RCC 7860 (cell line): Measurements from ENCODE around the gene SLC6A1.

ENCODE experiments used
- DNase-seq: peaks from one replicate; pipeline ENCODE4 v3.0.0-alpha.2; 2015; ENCODE audit warnings: low spot score
- FAIRE-seq: peaks from 2 replicates; lab custom pipeline; 2012; peaks lifted over from hg19 to GRCh38; lab: Jason Lieb, UNC

SLC6A1 gene

DNA sequence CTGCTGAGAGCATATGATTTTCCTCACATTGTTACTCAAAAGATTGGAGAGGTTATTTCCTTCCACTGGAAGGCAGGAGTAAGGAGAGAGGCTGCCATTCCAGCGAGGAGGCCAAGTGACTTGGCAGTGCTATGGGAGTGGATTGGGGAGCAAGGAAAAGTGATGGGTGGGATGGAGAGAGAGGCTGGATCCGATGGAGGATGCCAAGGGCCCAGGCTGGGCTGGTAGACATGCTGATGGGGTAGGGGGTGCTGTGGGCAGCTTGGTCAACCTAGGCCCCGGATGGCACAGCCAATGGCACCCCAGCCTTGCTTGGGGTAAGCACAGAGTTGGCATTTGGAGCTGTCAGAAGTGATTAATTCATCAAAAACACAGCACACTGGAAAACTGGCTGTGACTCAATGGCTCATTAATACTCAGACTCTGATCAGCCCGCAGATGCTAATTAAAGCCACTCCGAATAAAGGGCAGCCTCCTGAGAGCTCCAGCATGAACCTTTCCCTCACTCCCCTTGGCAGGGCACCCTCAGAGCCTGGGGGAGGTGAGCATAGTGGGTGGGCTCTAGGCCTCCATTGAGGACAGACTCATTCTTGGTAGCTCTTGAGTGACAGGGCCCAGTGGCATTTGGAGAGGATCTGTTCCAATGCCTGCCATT lies 22.1 kb upstream of the SLC6A1 start:
- FAIRE-seq: no peak
- DNase-seq: no peak

DNA sequence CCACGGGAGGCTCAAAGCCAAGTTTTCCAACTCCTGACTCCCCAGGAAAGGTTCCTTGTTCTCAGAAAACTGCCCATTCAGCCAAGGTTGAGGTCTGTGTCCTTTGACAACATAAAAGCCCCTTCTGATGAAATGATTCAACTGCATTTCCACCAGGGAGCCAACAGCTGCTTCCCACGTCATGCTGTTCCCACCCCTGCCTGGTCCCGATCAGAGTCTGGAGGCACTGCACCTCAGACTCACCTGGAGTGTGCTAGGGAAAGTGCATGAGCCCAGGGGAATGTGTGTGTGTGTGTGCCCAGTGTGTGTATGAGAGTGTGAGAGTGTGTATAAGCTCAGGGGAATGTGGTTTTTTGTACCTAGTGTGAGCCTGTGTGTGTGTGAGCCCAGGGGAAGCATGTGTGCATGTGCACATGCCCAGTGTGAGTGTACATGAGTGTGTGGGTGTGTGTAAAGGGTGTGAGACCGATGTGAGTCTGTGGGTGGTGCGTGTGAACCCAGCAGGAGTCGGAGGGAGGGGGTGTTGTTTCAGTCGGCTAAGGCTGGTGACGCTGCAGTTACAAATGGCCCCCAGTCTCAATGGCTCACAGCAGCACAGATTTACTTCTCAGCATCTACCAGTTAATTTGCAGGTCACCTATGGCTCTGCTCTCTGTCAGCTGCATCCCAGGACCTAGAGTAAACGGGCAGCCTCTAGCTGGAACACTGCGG lies 20.3 kb upstream of the SLC6A1 start:
- no peak for FAIRE-seq

DNA sequence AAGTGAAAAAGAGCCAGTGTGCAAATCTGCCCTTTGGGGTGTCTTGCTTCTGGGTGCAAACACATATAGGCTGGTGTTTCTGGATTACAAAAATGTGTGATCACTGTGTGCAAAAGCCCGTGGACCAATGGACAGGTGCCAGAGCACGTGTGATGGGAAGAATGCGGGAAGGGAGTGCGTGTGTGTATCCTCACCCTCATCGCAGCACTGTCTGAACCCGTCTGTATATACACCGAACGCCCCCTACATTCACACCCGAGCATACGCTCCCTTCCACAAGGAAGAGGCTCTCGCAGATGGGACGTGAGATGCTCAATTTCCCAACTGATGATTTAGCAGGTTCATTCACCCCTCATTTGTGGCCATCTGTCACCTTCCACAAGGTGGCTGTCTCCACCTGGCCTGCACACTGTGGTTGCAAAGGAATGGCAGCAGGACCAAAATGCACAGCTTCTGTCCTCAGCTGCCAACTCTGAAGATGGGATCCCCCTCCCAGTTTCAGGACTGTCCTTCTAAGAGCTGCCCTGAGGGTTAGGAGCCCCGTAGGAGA lies 19.4 kb upstream of the SLC6A1 start:
- no peak for FAIRE-seq
- no peak for DNase-seq

More for the DNA sequence above, 20.3 kb upstream of the SLC6A1 start:
- DNase-seq: no peak

DNA sequence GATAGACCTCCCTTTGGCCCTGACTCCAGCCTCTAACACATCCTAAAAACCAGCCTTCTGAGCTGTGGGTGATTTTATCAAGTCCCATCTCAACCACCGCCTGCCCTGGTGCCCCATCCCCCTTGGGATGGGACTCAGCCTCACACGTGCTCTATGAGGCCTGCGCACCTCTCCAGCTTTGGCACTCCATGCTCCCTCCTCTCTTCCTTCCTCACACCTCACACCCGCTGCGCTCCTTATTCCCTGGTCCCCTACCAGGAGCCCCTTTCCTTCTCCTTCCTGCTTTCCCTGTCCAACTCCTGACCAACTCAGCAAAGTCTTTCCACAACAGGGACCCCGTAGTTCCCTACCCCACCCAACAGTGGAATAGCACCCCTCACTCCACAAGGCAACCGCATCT lies 18.4 kb upstream of the SLC6A1 start:
- FAIRE-seq (no peak), DNase-seq (no peak)

DNA sequence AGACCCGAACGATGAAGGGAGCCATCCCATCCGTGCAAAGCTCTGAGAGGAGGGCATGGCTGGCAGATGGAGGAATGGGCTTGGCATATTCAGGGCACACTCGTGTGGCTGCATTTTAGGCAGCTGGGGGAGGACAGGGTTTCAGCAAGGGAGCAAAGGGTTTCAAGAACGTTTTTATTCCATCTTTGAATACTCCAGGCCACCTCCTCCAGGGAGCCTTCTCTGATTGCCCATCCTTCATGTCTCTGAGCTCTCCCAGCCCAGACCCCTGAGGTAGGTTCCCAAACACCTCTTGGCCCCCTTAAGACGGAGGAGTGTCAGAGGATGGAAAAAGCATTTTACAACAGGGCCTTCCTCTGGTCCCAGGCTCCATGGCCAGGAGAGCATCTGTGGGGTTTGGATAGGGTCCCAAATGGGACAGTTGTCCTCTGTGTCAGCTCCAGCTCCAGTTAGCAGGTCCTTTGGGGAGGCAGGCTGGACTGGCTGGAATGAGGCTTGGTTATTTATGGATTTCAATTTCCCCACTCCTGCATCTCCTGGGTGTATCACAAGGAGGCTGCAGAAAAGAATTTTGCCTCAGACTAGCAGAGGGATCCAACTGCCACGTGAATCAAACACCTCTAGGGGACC lies 17.7 kb upstream of the SLC6A1 start:
- DNase-seq (no peak), FAIRE-seq (no peak)

DNA sequence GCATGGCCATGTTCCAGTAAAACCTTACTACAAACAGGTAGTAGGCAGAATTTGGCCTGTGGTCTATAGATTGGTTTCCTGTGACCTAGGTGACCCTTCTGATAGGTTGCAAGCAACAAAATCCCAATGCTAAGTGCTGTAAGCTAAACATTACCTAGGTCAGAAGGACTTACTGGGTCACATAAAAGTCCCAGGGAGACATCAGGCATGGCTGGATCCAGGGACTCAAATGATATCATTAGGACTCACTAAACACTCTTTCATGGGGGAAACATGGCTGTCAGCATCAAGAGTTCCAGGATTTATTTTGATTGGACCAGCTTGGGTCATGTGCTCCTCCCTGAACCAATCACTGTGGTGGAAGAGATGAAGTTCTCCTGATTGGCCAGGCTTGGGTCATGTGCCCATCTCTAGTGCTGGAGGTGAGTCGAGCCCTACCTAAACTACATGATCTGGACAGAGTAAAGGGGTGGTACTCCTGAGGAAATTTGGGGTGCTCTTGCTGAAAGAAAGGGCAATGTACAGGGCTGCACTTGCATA lies 16.8 kb upstream of the SLC6A1 start:
- FAIRE-seq: no peak
- no peak for DNase-seq

DNA sequence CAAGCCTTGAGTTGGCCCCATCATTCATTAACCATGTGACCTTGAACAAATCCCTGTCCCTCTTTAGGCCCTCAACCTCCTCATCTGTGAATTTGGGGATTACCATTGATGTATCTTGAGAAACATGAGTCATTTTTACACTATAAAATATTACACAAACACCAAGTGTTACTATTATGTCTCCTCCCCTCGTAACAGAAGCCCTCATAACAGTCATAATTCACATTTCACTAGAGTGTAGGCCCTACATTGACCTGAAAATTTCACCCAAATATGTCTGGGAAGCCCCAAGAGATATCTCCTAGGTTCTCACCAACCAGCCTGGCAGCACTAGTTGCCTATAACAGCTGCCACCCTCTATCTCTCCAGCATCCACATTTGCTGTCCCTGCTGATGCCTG lies 15.8 kb upstream of the SLC6A1 start:
- no peak for DNase-seq
- FAIRE-seq: no peak

DNA sequence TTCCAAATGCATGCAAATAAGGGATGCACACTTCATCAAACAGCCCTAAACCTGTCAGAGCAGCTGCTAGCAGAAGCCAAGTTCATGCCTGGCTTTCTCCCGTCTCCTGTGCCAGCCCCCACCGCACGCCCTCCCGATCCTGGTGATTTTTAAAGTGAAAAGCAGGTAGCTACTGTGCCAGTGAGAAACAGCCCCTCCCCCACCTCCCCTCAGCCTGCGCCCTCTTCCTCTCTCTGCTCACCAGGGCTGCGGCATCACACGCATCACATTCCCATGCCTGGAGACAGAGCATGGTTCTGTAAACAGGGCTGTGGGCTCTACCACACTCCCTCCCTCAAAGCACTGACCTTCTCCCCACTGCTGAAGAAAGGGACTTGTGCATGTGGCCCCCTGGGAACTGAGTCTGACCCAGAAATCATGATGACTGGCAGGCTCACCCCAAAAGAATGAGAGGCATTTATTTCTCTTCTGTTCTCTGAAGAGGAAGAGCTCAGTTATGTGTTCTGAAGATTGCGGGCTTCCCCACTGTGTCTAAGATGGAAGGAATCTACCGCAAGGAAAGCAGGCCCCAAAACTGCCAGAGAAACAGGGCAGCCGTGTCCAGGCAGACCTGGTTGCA lies 14.5 kb upstream of the SLC6A1 start:
- no peak for FAIRE-seq
- no peak for DNase-seq

DNA sequence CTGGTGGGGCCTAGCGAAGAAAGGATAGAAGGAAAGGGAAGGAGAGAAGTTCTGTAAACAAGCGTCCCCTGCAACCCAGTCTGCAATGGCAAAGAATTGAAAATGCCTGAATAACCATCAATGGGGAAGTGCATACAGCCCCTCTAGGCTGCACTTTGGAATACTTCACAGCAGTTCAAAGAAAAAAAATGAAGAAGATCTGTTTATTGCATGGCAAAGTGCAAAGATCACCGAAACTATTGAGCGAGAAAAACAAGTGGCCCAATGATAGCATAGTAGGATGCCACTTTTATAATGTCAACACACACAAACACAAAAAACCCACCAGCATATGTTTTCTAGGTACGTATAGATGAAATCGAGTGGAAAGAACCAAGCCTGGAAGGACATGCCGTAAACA lies 13.6 kb upstream of the SLC6A1 start:
- FAIRE-seq (no peak), DNase-seq (no peak)

DNA sequence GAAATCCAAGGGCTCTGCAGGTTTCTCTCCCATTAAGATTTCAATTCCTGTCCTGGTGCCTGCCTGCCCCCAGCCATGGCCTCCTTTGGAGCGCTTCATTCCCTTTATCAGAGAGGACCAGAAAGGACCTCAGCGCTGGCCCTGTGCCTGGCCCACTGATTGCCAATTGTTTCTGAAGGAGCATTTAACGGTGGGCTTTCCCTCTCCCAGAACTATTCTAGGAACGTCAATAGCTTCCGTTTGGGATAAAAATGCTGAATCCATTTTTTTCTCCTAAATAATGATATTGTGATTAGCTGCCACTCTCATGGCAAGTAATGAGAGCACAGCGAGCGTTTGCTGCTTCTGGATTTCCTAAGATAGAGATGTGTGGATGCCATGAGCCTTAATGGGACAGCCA lies 12.2 kb upstream of the SLC6A1 start:
- FAIRE-seq (no peak), DNase-seq (no peak)

DNA sequence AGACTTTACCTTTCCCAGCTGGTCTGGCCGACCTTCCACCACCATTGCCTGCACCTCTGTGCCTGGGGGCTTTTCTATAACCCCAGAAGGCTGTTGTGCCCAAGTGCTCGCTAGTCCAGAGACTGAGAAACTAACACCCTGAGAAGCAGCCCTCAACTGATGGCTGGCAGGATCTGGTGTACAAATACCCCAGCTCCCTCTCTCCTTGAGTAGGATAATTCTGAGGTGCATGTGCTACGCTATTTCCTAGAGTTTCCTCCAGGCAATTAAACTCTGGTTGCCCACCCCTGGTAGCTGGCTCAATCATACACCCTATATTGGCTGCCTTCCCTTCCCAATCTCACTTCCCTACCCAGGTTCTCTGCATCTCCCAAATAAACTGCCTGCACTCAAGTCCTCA lies 11.5 kb upstream of the SLC6A1 start:
- FAIRE-seq: no peak
- DNase-seq: no peak

DNA sequence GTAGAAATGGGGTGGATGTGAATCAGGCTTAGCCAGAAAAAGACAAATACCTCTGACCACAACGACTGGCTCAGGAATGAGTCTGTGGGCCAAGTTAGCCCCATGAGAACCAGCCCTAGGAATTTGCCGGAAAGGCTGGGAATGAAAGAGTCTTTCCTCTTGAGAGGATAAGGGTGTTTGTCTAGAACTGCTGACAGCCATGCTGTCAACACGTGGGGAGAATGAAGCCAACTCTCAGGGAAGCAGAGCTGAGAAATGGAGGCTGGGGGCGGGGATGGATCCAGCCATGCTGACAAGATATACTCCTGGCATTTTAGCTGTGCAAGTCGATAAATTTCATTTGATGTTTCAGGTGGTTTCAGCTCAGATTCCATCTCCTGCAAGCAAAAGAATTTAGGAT lies 10.6 kb upstream of the SLC6A1 start:
- no peak for FAIRE-seq
- DNase-seq: no peak

DNA sequence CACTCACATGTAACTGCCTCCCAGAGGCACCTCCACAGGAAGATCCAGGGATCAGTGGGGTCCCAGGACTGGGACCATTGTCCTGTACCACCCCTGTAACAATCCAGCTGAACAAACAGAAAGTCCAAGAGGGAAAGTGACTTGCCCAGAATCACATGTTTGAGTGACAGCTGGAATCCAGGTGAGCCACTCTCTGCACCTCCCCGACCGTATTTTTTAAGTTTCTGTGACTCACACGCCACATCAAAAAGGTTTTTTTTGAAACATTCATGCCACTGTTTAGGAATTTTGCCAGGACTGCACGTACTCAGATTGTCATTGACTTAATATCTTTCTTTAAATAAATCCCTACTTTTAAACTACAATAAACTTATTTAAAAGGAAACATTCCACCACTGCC lies 9.8 kb upstream of the SLC6A1 start:
- DNase-seq: no peak

DNA sequence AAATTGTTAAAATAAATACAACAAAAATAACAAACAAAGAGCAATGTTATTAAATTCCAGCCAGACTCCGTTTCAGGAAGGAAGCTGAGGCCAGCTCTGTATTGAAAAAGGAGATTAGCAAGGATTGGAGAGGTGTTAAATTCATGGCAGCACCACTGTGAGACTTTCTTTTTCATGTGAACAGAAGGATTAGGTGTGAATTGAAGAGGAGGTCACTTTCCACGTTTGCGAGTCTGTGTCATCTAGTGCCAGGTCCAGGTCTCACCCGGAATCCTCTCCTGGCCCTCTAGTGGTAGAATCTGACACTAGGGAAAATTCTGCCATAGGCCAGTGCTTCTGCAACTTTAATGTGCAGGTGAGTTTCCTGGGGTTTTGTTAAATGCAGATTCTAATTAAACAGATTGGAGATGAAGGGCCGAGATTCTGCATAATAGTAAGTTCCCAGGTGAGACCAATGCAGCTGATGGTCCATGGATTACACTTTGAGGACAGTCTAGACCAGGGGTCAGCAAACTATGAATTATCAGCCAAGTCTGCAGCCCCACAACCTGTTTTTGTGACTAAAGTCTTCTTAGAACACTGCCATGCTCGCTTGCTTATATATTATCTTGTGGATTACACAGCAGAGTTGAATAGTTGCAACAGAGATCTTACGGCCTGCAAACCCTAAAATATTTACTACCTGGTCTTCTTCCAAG lies 9.2 kb upstream of the SLC6A1 start:
- no peak for FAIRE-seq

More for the DNA sequence above, 9.8 kb upstream of the SLC6A1 start:
- FAIRE-seq: no peak

DNA sequence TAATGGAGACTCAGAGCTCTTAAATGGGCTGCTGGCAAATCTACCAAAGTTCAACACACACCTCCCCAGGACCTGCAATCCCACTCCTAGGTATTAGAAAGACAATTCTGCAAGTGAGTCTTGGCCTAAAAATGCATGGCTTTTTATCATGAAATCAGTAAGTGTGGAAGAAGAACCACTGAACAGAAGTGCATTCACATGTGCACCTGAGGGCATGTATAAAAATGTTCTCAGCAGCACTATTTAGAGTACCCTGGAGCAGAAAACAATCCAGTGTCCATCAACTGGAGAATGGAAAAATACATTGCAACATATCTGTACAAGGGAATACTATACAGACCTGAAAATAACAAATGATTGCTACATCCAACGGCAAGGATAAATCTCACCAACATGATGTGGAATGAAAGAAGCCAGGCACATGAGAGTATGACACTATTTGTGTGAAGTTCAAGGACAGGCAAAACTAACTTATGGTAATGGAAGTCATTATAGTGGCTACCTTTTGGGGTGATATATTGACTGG lies 8.1 kb upstream of the SLC6A1 start:
- DNase-seq: no peak
- FAIRE-seq: no peak

More for the DNA sequence above, 9.2 kb upstream of the SLC6A1 start:
- DNase-seq: peak; percentile 19

DNA sequence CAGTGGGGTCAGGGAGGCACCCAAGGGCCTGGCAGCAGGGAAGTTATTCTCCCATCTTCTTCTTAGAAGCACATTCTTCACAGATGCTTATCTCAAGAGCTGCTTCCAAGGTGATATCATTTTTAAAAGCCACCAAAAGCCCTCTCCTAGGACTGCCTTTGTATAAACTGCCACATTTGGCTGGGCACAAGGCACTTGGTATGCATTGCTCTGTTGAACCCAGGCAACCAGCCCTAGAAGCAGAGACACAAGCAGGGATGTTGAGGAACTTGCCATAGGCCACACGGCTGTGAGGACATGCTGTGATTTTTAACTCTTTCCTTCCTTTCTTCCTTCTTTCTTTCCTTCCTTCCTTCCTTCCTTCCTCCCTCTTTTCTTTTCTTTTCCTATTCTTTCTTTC lies 7.4 kb upstream of the SLC6A1 start:
- DNase-seq: no peak
- no peak for FAIRE-seq

DNA sequence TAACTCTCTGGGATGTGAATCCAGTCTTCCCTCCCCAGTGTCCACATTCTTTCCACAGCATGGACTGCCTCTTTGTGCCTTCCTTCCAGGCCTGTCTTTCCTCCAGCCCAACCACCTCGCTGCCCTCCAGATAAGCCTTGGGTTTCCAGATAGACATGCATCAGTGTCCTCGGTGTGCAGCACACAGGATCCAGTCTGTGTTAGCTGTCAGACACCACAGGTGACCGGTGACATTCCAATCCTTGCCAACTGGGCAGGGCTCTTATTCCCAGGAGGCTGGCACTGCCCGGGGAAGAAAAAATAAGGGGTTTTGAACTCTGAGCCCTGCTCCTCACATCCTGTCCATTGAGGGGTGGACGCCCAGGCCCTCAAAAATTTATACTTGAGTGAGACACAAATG lies 6.0 kb upstream of the SLC6A1 start:
- no peak for FAIRE-seq
- DNase-seq: no peak

DNA sequence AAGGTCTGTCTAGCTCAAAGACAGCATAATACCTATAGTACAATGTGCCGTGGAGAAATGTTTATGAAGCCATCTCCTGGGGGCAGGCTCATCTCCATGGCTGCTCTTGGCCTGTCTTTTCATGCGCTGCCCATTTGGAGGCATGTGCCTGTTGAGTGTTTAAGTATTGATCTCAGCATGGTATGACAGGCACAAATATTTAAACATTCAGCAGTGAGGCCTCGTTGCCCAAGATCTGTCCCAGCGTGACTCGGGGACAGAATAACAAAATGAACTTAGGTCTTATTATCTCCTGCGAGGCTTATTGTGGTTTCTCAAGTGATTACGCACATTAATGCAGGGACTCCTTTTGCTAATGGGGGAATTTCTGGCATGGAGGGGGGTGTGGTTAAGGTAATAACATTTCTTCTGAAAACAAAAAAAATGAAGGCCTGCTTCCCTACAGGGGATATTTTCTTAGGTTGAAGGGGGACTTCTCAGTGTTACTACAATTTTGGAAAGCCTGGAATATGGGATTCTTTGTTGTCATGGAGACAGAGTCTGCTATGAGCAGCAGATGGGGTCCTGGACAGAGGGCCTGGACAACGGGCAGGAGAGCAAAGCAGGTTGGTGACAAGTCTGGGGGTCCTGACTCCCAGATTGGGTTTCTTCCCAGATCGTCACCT lies 4.4 kb upstream of the SLC6A1 start:
- no peak for DNase-seq
- FAIRE-seq: no peak

DNA sequence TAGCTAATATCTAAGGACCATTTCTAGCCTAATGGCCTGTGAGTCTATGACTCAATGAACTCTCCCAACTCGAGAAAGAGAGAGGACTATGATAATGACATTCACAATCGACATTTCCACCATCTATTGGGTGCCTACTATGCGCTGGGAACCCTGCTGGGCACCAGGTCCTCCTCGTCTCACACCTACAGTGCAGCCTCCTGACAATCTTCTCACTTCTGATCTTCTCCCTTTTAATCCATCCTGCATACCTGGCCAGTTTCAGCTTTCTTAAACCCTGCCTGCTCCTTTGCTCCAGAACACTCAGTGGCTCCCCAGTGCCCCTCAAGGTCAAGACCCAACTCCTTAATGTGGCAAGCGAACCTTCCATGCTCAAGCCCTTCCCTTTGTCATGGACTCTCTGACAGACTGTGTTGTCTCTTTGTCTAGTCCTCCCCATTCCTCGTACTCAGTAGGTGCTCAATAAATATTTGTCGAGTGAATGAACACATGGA lies 3.5 kb upstream of the SLC6A1 start:
- no peak for FAIRE-seq
- DNase-seq: no peak
